Lower leg skin (tissue), 4 donors: Measurements from ENCODE around the gene MAFG. TPM values are rescaled to one million over a fixed set of nuclear protein-coding genes. Genes with fewer than 3 reads are reported as not detected.

Source experiments
- DNase-seq, 2 donors: peaks; one replicate each; pipeline ENCODE4 v3.0.0-alpha.2; 2019; ENCODE audit warnings: low spot score in 2 of 2
- H3K4me3 ChIP-seq: fragments of 200-600 bp; sonication (generic); 2 replicates; pipeline ENCODE4 v1.5.1; 2017; ENCODE audit warnings: mild to moderate bottlenecking, low read depth; ENCODE audit not compliant: poor library complexity, severe bottlenecking
- CTCF ChIP-seq, 3 donors: fragments of 450-650 bp; IDR thresholded peaks; one replicate each; pipeline ENCODE4 v1.5.1; 2016; ENCODE audit warnings: antibody characterized with exemption in 3 of 3, mild to moderate bottlenecking in 3 of 3, moderate library complexity in 2 of 3
- POLR2A ChIP-seq, 2 donors: fragments of 450-650 bp; IDR thresholded peaks; one replicate each; pipeline ENCODE4 v1.6.1; 2016 to 2017; ENCODE audit warnings: antibody characterized with exemption in 2 of 2, mild to moderate bottlenecking in 1 of 2, moderate library complexity in 1 of 2
- WGBS, 2 donors: methylation state at CpG; one replicate each; pipeline ENCODE4 v1.1.5; 2018; 5-methylcytosine and 5-hydroxymethylcytosine counted together
- intact Hi-C: fragments of 100-400 bp; cut with DNase I; formaldehyde crosslinking; loops from one replicate; pipeline ENCODE4 v1.15.0; 2023; ENCODE audit warnings: low total_unique reads
- total RNA-seq, 4 donors: library from RNA; depleted of rRNA; stranded (reverse); fragments of >200 nt; gene quantifications; one replicate each; pipeline ENCODE4 v1.1.0, GENCODE V29; 2016

MAFG gene
- total RNA-seq, 4 donors from 2014 or later, result 17.4 to 23.2 (median 19.7) TPM

GRCh38 chr17:81908793-81909192, 18.7 kb downstream of the MAFG start:
- 97% methylated on average over 11 of the region's 11 CpGs for WGBS, 2 donors
- intact Hi-C loops, result no loop called here
- TF ChIP-seq POLR2A (IDR thresholded peaks at IDR 0.05) (no peak), CTCF (IDR thresholded peaks at IDR 0.05) (no peak)
- DNase-seq, result no peak
- H3K4me3 ChIP-seq, result no peak overlapping the region

GRCh38 chr17:81907219-81908145, 20.1 kb downstream of the MAFG start:
- H3K4me3 ChIP-seq, result no peak overlapping the region
- no peak for TF ChIP-seq CTCF (IDR thresholded peaks at IDR 0.05)
- no peak for TF ChIP-seq POLR2A (IDR thresholded peaks at IDR 0.05)
- 93 to 94% methylated on average over 13 of the region's 26 CpGs for WGBS, 2 donors
- intact Hi-C loops, result no loop called here
- DNase-seq, result no peak

GRCh38 chr17:81906476-81907218, 20.9 kb downstream of the MAFG start:
- no peak for DNase-seq
- 90% methylated on average over 11 to 12 of the region's 15 CpGs for WGBS, 2 donors
- no peak overlapping the region for H3K4me3 ChIP-seq
- intact Hi-C loops, result no loop called here
- TF ChIP-seq CTCF (IDR thresholded peaks at IDR 0.05) (no peak), POLR2A (IDR thresholded peaks at IDR 0.05) (no peak)

GRCh38 chr17:81905993-81906392, 21.5 kb downstream of the MAFG start:
- DNase-seq, result no peak
- intact Hi-C loops, result no loop called here
- TF ChIP-seq POLR2A (IDR thresholded peaks at IDR 0.05) (no peak), CTCF (IDR thresholded peaks at IDR 0.05) (no peak)
- H3K4me3 ChIP-seq, result no peak overlapping the region
- 90 to 96% methylated on average over 6 to 10 of the region's 10 CpGs for WGBS, 2 donors

GRCh38 chr17:81905424-81905875, 22.1 kb downstream of the MAFG start:
- intact Hi-C loops, result no loop called here
- DNase-seq, result no peak
- TF ChIP-seq POLR2A (IDR thresholded peaks at IDR 0.05) (no peak), CTCF (IDR thresholded peaks at IDR 0.05) (no peak)
- H3K4me3 ChIP-seq, result no peak overlapping the region
- WGBS, 2 donors, result 88 to 91% methylated on average over 13 to 16 of the region's 16 CpGs
